Dedifferentiated amniotic fluid mesenchymal stem cell (primary cell): ENCODE data around the gene CTNNA3.

Experiments
- DNase-seq: peaks from one replicate; pipeline ENCODE4 v3.0.0-alpha.2; 2016; ENCODE audit errors: extremely low spot score

CTNNA3 gene

GRCh38 chr10:67665491-67665890 lies 30.5 kb downstream of the CTNNA3 start:
- no peak for DNase-seq

DNA sequence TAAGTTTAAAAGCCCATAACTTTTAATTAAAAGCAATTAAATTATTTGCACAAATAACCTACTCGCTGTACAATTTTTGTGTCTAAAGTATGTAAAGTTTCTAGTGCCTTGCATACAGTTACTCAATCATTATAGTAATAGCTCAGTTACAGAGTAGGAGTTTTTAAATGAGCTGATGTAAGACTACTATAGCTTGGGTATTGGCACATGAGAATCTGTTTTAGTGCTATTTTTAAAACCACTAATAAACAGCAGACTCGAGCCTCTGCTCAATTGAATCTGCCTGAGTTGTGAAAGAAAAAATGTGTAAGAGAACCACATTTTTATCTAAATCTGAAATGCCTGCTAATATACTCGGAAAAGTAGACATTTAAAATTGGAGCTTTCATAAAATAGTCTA lies 31.1 kb downstream of the CTNNA3 start:
- DNase-seq: peak; percentile 63

- DNase-seq: no peak
Measured at GRCh38 chr10:67663449-67664087, 32.4 kb downstream of the CTNNA3 start.

DNA sequence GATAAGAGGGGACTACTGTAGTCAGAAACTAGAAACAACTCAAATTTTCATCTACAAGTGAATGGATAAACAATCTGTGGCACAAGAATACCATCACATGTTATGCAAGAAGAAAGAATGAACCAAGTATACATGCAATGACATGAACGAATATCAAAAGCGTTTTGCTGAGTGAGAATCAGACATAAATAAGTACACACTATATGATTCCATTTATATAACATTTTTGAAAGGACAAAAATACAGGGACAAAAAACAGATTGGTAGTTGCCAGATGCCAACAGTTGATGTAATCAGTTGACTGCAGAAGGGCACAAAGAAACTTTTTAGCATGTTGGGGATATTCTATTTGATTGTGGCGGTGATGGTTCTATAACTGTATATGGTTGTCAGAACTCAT lies 33.6 kb downstream of the CTNNA3 start:
- DNase-seq: no peak

- DNase-seq: no peak
Measured at GRCh38 chr10:67659497-67659896, 36.5 kb downstream of the CTNNA3 start.

GRCh38 chr10:67657775-67658174 lies 38.2 kb downstream of the CTNNA3 start:
- no peak for DNase-seq

DNA sequence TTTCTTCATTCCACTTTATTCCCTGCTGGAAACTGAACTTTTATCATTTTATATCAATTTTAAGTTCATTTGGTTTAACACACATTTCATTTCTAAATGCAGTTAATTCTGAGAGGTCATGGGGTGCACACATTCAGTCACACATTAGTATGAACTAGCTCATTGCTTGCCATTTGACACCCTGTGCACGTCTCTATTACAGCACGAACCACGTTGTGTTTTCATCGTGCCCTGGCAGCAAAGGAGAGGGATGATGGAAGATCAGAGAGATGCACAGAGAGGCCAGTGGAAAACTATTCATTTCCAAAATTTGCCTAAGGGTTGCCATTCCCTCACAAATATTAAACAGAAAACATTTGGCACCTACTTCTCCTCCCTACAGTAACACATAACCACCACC lies 45.4 kb downstream of the CTNNA3 start:
- no peak for DNase-seq

DNA sequence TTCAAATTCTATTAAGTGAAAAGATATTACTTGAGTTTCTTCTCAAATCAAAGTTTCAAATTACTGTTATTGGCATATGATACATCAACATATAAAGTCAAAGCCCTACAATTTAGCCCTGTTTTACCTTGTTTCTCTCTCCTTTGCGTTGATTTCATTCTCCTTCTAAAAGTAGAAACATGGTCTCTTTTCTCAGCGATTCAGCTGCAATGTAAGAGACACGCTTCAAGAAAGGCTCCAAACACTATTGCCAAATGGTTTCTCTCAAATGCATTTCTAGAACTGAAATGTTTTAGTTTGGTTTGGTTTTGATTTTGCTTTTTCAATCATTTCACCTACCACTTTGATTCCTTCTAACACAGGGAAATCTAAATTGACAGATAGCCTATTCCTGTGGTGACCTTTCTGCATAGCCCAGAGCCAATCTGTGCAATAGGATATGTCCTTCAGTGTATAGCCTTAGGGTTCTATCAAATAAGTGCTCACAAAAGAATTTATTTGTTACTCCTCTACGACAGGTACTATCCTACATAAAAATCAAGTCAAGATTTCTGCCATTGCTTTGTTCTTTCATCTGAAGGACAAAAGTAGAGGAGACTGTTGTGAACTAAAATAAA lies 47.3 kb downstream of the CTNNA3 start:
- DNase-seq: no peak

- no peak for DNase-seq
Measured at GRCh38 chr10:67630904-67631303, 65.1 kb downstream of the CTNNA3 start.

DNA sequence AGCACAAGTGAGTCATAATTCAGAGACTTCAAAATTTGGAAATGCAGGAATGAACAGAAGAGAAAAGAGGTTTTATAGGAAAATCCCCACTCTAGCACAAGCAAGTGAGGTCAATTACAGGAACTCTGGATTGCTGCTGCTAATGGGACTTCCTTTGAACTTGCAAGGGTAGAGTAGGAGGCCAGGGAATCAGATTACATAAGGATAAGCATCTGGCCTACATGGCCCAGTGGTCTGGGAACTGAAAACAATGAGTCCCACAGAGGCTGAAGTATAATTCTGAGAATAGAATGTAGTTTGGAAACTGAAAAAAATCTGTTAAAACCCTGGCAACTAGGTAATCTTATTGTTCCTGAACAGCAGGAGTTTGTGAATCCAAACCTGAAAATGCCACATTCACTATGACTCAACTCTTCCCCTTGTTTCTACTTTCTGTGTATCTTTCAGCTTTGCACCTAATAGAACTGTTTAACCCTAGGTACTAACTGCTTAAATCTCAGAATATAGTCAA lies 66.5 kb downstream of the CTNNA3 start:
- peak; percentile 45 for DNase-seq

DNA sequence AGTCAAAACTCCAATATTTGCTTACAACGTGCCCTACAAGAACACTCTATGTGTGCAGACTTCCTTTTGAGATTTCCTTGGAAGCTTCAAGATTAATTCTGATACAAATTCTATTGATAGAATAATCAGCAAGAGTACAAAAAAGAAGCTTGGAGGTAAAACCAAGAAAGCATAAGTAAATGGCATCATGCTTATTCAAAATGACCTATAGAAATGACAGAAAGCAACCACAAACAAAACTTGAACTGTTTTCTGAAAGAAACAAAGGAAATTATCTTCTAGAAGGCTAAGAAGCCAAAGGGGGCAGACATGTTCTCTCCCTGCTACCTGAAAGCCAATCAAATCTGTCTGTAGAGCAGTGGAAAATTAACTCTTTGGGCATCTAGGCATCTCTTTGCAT lies 73.0 kb downstream of the CTNNA3 start:
- DNase-seq: no peak

DNA sequence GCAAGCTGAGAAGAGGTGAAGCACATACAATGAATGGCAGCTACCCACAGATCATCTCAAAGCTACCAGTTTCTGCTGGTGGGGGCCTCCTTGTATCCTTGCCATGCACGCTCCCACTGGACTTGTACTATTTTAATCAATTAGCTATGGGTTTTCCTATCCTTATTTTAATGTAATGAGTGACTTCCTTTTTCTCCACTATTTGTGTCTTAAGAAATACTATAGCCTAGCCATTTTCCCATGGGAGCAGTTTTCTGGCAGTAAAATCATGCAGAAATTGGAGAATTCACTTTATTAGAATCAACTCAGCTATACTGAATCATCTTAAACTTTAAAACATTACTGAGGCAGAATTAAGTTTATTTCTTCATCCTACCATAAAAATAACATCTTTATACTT lies 73.5 kb downstream of the CTNNA3 start:
- DNase-seq: peak; percentile 30

- no peak for DNase-seq
Measured at GRCh38 chr10:67621834-67622233, 74.2 kb downstream of the CTNNA3 start.

DNA sequence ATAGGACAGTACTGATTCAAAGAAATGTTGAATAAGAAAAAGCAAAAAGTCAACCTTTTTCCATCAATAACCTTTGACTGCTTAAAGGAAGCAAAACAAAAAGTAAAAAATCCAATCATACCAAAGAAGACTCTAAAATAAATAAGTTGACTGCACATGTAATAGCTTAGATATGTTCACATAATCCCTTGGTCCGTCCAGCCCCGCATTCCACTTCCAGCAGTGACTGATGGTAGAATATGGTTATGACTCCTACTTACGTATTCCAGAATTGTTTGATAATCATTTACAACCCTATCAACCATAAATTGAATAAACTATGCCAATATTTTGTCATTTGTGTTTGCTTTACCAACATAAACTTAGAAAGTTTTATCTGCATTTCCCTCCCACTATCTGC lies 77.9 kb downstream of the CTNNA3 start:
- DNase-seq: peak; percentile 91

GRCh38 chr10:67612577-67613537 lies 83.1 kb downstream of the CTNNA3 start:
- peak; percentile 33 for DNase-seq

- DNase-seq: no peak
Measured at GRCh38 chr10:67612176-67612575, 83.8 kb downstream of the CTNNA3 start.

DNA sequence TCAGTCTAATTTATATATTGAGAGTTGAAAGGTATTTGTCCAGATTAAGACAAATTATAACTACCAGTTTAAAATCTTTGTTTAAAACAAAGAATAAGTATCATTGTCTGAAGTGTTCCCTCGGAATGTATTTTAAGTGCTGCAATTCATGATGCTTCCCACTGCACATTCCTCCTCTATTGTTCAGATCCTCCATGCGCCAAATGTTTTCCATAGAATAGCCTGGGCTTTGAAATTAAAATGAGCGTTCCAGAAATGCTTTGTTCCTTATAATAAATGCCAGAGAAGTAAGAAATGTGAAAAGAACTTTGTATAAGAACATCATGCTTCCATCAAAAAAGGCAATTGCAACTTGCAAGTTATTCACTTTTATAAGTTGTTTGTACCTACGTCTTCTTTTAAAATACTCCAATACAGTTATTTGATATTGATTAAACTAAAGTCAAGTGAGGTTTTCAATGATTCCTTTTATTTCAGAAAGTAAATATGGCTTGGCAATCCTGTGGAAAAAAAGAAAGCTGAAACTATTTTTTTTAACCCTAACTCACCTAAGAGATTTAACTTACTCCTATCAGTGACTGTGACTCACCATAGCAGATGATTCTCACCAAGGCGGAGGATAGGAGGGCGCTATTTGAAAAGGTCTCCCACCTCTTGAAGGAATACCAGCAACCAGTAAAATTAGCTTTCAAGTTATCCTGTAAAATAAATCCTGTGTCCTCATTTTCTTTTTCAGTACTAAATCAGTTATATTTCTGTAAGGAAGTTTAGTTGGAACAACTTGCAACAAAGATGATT lies 85.8 kb downstream of the CTNNA3 start:
- DNase-seq: peak; percentile 52

GRCh38 chr10:67608001-67608400 lies 88.0 kb downstream of the CTNNA3 start:
- no peak for DNase-seq

GRCh38 chr10:67607472-67607871 lies 88.5 kb downstream of the CTNNA3 start:
- no peak for DNase-seq

GRCh38 chr10:67606572-67606971 lies 89.4 kb downstream of the CTNNA3 start:
- DNase-seq: peak; percentile 71

DNA sequence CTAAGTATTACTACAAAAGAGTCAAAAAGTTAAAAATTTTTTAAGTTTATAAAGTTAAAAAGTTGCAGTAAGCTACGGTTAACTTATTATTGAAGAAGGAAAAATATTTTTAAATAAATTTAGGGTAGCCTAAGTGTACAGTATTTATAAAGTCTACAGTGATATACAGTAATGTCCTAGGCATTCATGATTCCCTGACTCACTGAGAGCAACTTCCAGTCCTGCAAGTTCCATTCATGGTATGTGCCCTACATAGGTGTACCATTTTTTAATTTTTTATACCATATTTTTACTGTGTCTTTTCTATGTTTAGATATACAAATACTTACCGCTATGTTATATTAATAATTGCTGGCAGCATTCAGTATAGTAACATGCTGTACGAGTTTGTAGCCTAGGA lies 92.3 kb downstream of the CTNNA3 start:
- DNase-seq: no peak

DNA sequence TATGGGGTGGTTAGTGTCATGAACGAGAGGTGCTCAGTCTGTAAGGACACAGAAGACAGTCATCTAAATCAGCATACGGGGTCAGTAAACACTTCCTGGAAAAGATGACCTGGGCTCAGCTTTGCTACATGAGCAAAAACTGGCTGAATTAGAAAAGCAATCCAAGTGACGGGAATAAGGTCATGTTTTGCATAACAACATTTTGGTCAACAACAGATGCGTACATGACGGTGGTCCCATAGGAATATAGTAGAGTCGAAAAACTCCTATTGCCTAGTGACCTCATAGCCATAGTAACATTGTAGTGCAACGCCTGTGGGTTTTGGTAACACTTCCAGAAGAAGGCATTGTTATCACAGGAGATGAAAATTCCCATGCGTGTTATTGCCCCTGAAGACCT lies 92.9 kb downstream of the CTNNA3 start:
- DNase-seq: no peak
